NCI-H2196 (cell line): ENCODE results near the gene BMP6.
A peak's percentile ranks its signal among the peaks of the same experiment; 100 is the strongest.

Experiments used
- DNase-seq: peaks from one replicate; lab custom pipeline; 2025; ENCODE audit not compliant: unreplicated experiment; lab: John Stamatoyannopoulos, UW

BMP6 gene

DNA sequence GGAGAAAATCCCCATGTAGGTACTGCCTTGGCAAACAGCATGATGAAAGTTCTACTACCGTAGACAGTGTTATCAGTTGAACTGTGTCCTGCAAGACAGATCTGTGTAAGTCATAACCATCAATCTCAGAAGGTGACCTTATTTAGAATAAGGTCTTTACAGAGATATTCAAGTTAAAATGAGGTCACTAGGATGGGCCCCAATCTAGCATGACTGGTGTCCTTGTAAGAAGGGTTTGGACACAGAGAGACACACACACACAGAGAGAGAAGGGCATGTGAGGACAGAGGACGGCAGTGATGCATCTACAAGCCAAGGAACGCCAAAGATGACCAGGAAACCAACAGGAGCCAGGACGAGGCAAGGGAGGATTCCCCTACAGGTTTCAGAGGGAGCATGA lies 175.9 kb downstream of the BMP6 start:
- no peak for DNase-seq

DNA sequence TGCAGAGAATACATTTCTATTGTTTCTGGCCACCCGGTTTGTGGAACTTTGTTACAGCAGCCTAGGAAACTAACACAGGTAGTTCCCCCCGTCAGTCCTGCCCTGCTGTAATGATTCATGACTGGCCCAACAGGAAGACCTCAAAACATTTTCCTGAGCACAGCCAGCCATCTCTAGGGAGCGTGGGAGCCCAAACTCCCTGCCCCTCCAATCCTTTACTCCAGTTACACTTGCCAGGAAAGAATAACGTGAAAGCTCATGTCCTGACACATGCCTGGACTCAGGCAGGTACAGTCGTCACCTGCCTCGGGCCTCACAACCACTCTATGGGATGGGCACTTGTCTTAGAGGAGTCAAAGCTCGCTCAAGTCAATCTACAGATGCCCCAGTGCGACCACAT lies 176.3 kb downstream of the BMP6 start:
- no peak for DNase-seq

DNA sequence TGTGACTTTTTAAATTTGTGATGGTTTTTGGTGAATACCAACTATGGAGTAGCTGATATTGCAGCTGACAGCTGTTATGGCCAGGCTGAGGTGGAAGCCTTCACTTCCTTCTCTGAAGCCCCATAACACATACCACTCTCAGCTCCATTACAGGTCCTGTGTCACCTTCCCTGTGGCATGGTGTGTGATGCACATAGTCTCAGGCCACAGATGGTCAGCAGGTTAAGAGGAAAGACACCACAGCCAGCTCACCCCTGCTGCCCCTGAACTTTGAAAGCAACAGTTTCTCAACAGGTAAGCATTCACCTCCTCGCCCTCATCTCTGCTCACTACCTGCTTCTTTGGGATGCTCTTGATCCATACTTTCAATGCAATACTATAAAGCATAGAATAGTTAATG lies 177.0 kb downstream of the BMP6 start:
- no peak for DNase-seq

DNA sequence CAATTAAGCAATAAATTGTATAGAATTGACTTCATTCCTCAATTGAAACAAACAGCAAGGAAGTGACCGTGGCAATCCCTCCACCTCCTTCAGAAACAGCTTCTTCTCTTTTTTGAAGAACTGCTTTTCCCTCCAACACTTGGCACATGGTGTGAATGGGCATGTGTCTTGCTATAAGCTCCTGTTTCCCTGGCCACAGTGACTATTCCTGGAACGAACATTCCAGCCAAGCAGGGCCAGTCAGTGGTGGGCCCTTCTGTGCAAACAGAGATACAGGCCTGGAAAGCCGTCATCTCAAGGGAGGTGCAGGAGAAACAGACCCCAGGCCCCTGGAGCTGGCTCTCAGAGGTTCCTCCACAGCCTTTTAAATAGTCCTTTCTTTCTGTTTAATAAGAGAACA lies 177.8 kb downstream of the BMP6 start:
- DNase-seq: no peak

DNA sequence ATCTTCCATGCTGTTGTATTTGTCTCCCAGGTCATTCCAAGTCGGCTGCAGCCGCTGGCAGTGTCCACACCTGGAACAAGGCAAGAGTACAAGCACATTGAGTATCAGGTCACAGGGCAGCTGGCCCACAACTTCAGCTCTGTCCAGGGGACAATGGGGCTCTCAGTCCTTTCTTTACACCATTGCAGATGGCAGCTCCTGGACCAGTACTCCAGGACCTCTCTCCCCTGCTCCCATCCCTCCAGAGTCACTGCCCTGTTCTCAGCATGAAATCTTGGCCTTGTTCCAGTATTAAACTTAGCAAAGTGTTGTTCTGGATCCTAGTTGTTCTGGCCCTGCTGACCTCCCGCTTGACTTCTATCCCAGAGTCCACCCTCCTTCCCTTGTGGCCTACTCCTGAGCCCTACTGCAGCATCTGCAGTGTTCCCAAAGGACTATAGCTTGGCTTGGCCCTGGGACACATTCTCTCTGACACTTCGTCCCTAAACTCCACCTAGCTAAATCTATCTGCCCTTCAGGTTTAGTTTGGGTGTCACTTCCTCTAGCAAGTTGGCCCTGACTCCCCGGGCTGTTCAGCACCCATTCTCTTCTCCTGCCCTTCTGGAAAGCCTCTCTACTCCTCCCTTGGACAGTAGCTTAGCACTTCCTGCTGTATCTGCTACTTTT lies 178.9 kb downstream of the BMP6 start:
- no peak for DNase-seq

DNA sequence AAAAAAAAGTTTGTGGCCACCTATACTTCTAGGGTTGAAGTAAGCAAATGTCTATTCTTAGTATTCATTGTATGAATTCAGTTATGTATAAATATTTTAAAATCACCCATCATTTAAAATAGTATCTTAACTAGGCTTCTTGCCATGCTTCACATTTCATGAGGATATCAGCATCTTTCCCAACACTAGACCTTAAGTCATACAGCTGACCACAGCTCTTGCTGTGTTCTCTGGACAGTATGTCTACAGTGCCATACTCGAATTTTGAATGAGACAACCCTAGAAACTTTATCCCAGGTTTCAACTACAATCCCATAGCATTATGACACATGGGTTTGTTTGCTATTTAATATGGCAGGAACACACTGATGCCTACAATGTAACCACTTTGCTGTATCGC lies 179.5 kb downstream of the BMP6 start:
- DNase-seq: no peak

DNA sequence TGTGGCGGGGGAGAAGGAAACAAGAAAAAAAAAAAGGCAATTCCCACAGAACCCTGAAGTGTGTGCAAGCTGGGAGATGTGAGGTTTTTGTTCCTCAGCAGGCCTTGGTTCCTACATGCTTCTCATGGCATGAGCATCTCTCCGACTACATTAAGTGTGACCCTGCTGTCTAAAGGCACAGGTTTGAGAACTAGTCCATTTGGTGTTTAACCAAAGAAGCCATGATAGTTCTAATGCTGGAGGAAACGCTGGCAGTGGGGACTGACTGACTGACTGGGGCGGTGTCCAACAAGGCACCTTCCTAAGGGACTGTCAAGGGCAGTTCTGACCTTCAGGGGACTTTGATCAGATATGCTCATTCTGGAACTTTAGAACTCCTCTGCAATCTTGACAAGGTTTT lies 180.8 kb downstream of the BMP6 start:
- no peak for DNase-seq

DNA sequence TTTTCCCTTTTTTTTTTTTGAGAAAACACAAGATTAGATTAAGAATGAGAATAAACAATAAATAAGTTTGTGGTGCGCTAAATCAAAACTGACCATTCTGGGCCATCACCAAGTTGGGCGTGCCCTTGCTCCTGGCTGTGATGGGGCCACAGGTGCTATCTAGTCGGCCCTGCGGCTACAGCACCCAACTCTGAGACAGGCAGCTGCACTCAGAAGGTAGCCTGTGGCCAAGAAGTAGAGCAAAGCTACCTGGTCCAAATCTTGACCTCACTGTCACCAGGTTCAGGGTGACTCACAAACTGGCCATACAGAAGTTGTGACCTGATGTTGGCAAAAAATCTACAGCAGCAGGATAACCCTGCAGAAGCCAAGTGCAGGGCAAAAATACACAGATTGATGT lies 181.3 kb downstream of the BMP6 start:
- DNase-seq: no peak

DNA sequence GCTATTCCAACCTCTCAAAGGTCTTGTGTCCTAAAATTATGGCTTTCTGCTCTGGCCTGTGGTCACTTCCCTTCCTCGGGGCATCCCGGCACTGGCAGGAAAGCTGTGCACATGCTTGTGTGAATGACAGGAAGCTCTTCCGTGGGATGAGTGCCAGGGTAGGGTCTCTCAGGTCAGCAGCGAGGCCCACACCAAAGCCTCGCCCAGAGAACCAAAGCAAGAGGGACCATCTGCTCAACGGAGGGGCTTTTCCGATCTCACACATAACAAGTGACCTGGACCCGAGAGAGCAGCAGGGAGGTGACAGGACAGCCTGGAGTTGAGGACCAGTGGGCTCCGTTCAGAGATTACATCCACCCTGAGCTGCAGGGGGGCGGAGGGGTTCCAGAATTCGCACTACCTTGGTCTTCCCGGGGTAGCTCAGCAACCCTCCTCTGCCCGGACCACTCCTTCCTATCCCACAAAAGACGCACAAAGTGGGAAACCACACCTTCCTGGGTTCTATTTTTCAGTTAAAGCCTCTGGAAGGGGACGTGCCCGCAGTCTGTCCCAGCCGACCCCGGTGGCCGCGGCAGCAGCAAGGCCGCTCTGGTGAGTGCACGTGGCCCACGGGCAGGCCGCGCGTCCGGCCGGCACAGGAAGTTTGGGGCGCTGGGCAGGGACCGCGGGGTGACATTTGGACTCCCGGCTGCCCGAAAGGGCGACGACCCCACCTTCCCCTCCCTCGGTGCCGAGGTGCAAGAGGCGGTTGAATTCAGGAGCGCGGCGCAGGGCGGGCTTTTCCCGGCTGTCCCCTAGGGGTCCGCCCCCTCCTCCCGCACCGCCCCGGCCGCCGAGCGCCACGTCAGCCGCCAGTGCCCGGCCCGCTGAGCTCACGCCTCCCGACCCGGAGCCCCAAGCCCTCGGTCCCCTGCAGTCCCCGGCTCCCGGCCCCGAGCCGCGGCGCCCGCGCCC lies 183.7 kb downstream of the BMP6 start:
- peak; percentile 21 for DNase-seq

DNA sequence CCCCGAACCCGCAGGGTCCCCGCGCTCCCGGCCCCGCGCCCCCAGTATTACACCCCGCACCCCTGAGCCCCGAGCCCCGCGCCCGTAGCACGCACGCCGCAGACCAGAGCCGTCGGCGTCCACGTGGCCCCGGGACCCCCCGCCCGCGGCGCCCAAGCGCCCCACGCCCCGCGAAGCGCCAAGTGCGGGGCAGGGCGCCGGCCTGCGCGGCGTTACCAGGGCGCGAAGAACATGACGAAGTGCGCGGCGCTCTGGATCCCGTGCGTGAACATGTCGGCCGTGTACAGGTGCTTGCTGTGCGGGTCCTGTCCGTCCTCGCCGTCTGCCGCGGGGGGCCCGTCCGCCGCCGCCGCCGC lies 184.4 kb downstream of the BMP6 start:
- DNase-seq: no peak

DNA sequence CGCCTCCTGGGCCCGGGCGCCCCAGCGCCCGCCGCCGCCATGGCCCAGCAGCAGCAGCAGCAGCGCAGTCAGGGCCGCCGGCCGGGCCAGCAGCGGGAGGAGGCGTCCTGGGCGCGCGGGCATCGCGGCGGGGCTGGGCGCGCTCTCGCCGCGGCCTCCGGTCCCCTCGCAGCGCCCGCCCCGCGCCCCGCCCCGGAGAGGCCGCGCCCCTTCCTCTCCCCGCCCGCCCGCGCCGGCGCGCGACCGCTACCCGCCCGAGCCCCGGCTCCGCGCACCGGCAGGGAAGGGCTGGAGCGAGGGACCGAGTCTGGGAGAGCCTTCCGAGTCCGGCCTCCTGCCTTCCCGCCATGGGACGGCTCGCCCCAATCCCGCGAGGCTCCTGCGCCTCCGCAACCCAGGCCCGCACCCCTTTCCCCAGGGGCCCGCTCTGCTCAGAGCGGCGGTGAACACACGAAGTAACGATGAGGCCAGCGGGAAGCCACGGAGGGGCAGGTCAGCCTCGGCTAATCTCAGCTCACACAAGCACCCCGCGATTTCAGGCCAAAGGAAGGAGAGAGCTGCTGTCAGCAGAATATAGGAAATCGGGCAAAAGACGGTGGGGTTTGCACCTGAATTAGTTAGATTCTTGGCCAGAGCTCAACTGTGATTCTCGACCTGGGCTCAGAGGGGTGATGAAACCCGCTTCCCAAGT lies 184.9 kb downstream of the BMP6 start, which contains the start of gene TXNDC5:
TXNDC5 (minus strand) TSS at position 135 of the 691 bp plus-strand sequence; CDS start at position 123, 12 bp downstream.
- peak; percentile 82 for DNase-seq

DNA sequence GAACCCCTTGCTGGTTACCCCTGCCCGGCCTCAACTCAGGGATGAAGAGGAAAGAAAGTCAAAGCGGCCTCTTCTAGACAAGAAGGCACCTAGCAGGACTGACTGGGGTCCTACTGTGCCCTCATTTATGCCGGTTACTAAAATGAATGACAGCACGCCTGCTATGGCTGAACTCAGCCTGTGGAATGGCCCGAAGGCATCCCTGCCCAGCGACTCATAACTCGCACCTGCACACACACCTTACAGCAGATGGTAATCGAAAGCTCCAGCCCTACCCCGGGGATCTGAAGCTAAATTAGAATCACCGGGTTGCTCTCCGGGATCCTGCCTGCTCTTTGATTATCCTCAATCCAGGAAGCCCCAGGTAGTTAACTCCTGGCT lies 185.4 kb downstream of the BMP6 start:
- DNase-seq: no peak

DNA sequence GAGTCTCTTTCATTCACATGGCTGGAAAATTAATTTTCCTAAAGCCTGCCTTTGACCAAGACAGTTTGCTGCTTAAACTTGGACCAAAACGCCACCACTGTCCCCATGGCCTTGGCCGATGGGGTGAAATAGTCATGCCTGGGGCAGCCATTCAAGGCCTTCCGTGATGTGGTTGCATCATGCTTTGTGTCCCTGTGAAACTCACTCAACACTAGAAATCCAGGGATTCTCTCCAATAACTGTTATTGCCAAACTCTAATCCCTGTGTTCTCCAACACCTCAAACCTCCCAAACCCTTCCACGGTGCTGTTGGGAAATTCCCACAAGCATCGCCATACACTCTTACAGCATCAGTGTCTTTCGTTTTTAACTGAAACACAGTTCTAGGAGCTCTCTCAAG lies 186.1 kb downstream of the BMP6 start:
- DNase-seq: no peak

DNA sequence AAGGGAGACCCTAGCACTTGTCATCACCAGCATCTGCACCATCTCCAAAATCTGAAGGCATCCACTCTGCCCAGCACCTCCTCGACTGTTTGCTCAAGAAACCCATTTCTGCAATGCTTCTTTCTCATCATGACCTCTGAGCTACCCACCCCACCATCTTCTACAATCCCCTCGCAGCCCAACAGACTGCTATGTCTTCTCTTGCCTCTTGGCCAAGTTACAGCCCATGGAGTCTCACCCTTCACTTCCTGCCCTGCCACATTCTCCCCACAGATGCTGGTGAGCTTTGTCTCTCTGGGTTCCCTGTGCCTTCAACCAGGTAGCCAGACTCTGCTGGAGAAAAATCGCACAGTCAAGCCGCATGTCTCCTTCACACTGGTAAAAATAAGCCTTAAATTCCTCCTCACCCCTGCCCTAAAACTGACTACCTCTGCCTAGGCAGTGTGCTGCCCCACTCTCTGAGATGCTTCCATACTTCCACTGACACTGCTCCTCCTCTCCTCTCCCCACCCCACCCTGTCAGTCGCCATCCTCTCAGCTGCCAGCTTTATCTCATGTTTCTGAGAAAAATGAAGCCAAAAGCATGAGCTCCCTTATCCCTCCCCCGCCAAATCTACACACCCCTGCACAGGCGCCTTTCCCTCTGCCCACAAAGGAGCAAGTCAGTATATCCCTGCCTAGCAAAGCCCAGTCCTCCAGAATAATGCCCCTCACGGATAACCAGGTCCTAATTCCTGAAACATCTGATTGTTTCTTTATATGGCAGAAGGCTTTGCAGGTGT lies 187.0 kb downstream of the BMP6 start:
- no peak for DNase-seq

DNA sequence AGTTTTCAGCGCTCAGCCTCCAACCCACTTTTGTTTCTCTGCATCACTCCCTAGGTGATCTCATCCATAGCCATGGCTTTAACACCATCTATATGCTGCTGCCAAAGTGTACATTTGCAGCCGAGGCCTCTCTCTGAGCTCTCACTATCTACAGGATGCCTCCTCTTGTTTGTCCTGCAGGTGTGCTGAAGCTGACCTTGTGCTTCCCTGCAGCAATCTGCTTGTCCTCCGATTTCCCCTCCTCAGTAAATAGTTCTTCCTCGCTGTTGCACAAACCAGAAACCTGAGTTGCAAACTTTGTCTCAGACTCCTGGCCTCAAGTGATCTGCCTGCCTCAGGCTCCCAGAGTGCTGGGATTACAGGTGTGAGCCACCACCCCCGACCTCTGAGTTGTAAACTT lies 188.4 kb downstream of the BMP6 start:
- DNase-seq: no peak

DNA sequence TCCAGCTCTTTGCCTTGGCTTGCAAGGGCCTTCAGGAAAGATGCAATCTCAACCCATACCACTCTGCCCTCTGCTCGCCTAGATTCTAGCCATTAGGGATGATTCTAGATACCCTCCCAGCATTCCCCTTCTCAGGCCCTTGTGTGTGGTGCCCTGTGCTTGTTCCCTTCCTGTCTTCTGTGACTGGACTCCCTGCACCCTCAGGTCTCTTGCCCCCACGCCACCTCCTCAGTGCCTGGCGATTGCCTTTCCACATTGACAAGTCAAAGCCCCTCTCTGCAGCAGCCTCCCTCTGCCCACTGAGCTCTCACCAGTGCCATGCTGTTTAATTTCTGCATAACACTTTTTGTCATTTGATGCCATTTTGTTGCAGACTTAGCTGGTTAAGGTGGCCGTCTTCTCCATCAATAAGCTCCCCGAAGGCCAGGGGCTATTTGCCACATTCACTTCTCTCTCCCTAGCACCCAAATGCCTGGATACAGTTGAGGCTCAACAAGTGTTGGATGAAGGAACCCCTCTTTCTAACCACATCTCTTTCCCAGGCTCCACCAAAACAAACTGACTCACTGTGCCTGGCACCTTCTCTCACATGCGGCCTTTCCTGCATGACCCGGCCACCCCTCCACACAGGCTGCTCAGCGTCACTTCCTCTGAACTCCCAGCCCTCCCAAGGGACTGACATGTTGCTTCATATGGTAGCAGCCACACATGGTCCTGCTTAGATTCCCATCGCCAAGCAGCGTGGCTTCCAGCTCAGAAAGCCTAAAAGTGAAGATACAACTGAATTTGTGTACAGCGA lies 189.3 kb downstream of the BMP6 start:
- no peak for DNase-seq

DNA sequence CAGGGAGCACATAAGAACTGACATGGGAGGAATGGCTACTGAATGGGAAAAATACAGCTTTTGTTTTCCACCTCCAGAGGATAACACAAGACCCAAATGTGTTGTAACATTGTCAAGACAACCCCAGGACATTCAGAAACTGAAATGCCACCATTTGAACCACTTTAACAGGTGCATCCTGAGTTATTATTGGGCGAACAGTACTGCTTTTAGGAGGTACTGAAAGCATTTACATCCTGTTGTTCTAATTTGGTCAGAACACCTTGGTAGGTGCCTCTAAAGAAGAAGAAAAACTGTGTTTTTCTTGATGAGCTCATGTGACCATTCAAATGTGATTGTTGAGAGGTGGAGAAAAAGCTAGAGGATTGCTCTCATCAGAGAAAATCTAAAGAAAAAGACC lies 191.1 kb downstream of the BMP6 start:
- DNase-seq: no peak

DNA sequence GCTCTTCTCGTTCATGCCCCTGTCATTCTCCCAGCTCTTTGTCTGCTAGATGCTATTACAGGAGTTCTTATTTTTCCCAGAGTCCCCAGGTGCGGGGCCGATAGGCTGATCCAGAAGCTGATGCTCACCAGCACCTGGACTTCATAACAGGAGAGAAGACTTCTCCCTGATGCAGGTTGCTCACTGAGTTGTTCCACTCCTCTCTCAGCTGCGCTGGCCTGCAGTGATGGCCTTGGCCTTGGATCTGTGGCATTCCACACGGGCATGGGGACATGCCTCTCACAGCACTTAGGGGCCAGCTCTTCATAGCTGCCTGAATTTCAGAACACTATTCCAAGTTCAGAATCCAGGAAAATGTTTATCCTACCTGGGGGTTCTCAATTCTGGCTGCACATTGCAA lies 191.8 kb downstream of the BMP6 start:
- DNase-seq: no peak

DNA sequence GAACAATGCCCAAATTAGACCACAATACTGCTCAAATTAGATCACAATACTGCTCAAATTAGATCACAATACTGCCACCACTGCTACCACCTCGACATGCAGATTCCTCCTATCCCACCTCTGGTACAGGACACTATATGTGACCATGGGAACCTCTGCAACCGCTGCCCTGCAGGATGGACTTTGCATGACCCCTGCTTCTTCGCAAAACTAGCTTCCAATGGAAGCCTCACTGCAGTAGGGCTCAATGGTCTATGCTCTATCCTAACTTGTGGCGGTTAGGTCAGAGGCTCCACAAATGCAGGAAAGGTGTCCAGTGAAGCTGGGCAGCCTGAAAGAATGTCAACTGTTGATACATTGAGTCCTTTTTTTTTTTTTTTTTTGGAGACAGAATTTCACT lies 192.5 kb downstream of the BMP6 start:
- DNase-seq: no peak

DNA sequence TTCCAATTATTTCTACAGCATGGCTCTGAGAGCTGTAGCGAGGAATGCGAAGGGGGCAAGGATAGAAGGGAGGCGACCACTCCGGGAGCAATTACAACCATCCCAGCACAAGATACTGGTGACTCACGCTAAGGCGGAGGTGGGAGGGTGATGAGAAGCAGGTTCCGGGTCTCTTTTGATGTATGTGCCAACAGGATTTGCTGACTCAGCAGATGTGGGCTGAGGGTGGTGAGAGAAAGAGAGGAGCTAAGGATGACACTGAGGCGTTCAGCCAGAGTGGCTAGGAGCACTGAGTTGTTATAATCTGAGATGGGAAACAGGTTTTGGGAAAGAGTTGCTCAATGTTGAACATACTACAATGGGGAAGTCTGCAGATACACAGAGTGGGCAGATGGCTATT lies 194.0 kb downstream of the BMP6 start:
- DNase-seq: no peak
